Measurements from ENCODE around the gene KIF5B.

GRCh38 chr10:32070645-32071044 lies 14.4 kb upstream of the KIF5B start:
- TF ChIP-seq CTCF (IDR thresholded peaks at IDR 0.05; ENCODE audit: insufficient read depth, low read depth, low read length) (no peak), EZH2 (IDR thresholded peaks at IDR 0.05; ENCODE audit: insufficient read depth, low read length) (no peak)

Measured in astrocyte (in vitro differentiated cells and primary cell).